ENCODE data around the gene AZU1. TPM values are rescaled to one million over a fixed set of nuclear protein-coding genes. Genes with fewer than 3 reads are reported as not detected.

AZU1 gene
- total RNA-seq, 2 donors from 2014 or later = 0.26 TPM; not detected in 1

GRCh38 chr19:799076-799881 lies 28.4 kb upstream of the AZU1 start:
- peak in 3 of 4 donors; percentile 62 to 69 (median 65) for DNase-seq
- 4 to 8% methylated on average over 11 to 28 of the region's 28 CpGs for WGBS, 2 donors
- H3K27ac ChIP-seq = peak overlapping the region in 3 of 4 donors; percentile 97 to 100 (median 99)
- peak overlapping the region; percentile 83 to 97 for H3K4me3 ChIP-seq
- H3K9me3 ChIP-seq = no peaks in the 10 kb centered on the region
- peaks cover 53% of the 10 kb centered on the region for H3K4me1 ChIP-seq
- no peak for ATAC-seq
- no peaks in the 10 kb centered on the region for H3K27me3 ChIP-seq
- peaks cover 3 to 7% of the 10 kb centered on the region in 2 donors for H3K36me3 ChIP-seq (replicated peaks in 1 of 2; ENCODE audit: insufficient read depth in 1 of 2, low read depth in 2 of 2)
- no peak for TF ChIP-seq POLR2A (IDR thresholded peaks at IDR 0.05)
- TF ChIP-seq CTCF (IDR thresholded peaks at IDR 0.05) = peak in 3 of 7 experiments; percentile 15 to 27 (median 22)
- intact Hi-C loops (cut with DNase I) = no loop called here

- H3K36me3 ChIP-seq (replicated peaks in 1 of 2; ENCODE audit: insufficient read depth in 1 of 2, low read depth in 2 of 2) = peaks cover 15 to 18% of the 10 kb centered on the region in 2 donors
- no peak for TF ChIP-seq CTCF (IDR thresholded peaks at IDR 0.05)
- TF ChIP-seq POLR2A (IDR thresholded peaks at IDR 0.05) = peak; percentile 15 to 82 (median 82)
- no peak overlapping the region for H3K4me3 ChIP-seq
- WGBS, 2 donors = 3 to 11% methylated on average over 14 to 17 of the region's 17 CpGs
- peak; percentile 68 to 79 (median 72) for DNase-seq
- intact Hi-C loops (cut with DNase I) = no loop called here
- no peaks in the 10 kb centered on the region for H3K9me3 ChIP-seq
- peaks cover 53% of the 10 kb centered on the region for H3K4me1 ChIP-seq
- H3K27ac ChIP-seq = peak overlapping the region; percentile 74 to 100 (median 98)
- ATAC-seq = no peak
- H3K27me3 ChIP-seq = no peaks in the 10 kb centered on the region
Observed at GRCh38 chr19:800360-801029, 27.1 kb upstream of the AZU1 start.

DNA sequence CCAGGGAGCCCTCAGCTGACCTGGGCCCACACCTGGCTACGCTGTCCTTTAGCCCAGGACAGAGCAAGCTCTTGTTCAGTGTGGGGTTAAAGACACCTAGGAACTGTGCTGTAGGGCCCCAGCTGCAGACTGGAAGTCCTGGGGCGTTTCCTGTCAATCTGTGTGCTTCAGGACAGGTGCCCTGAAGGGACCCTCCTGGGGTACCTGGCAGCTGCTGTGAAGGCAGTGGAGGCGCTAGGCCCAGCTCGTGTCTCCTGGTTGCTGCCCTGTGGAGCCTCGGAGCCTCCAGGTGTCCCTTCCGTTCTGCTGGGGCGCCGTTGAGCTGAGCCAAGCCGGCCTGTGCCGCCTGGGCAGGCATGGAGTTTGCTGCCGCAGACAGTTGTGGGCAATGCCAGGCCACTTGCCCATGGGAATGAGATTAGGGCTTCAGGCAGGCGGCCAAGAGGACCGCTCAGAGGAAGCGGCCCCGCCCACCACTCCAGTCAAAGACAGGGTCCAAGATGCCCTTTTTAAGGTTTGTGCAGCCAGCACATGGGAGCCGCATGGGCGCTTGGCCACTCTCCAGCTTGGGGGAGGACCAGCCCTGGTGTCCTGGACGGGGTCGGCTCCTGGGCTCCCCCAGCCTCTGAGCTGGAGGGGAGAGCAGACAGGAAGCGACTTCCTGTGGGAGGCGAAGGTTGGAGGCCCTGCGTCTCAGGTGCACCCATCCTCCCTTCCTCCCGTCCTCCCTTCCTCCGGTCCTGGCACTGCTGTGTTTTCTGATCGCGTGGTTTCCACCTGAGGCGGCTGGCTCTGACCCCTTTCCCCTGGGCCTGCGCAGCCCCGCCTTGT lies 26.4 kb upstream of the AZU1 start:
- Histone ChIP-seq H3K9me3 (no peaks in the 10 kb centered on the region), H3K27me3 (no peaks in the 10 kb centered on the region), H3K4me1 (peaks cover 47% of the 10 kb centered on the region), H3K4me3 (no peak overlapping the region), H3K36me3 (replicated peaks in 1 of 2; ENCODE audit: insufficient read depth in 1 of 2, low read depth in 2 of 2) (peaks cover 19 to 26% of the 10 kb centered on the region in 2 donors), H3K27ac (peak overlapping the region; percentile 74 to 100 (median 98))
- DNase-seq = peak; percentile 75 to 87 (median 82)
- intact Hi-C loops (cut with DNase I) = no loop called here
- TF ChIP-seq POLR2A (IDR thresholded peaks at IDR 0.05) (peak in 1 of 3 donors; percentile 8), CTCF (IDR thresholded peaks at IDR 0.05) (no peak)
- ATAC-seq = no peak
- 31% methylated on average over 26 of the region's 29 CpGs; no CpG with 5 or more reads in 1 of the 2 donors for WGBS, 2 donors

DNA sequence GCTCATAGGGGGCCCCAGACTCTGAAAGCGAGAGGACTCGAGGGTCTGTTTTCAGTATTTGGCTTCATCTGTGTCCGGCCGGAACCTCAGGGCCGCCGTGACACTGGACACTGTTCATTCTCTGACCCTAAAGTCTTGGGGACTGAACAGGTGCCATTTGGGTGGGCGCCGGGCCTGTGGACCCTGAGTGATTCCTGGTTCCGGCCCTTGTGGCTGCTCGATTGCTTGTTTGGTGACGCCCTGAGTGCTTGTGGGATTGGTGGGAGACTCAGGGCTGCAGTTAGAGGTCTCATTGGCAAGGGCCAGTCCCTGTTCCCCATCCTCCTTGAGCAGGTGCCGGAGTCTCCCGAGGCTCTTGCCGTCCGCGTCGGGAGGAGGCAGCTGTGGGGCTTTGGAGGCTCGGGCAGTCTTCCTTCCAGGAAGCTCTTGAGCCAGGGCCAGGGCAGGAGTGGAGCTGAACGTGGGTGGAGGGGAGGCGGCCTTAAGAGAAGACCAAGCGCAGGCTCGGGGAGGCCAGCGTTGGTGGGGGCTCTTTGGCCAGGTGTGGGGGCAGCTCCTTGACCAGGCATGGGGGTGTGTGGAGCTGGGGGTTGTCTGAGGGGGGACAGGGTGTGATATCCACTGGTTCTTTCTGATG lies 25.7 kb upstream of the AZU1 start:
- intact Hi-C loops (cut with DNase I) = no loop called here
- 34 to 49% methylated on average over 5 to 17 of the region's 23 CpGs for WGBS, 2 donors
- TF ChIP-seq POLR2A (IDR thresholded peaks at IDR 0.05) (no peak), CTCF (IDR thresholded peaks at IDR 0.05) (no peak)
- DNase-seq (no peak), ATAC-seq (no peak)
- Histone ChIP-seq H3K27ac (peak overlapping the region in 3 of 4 donors; percentile 17 to 100 (median 97)), H3K4me3 (no peak overlapping the region), H3K27me3 (no peaks in the 10 kb centered on the region), H3K36me3 (replicated peaks in 1 of 2; ENCODE audit: insufficient read depth in 1 of 2, low read depth in 2 of 2) (peaks cover 26 to 33% of the 10 kb centered on the region in 2 donors), H3K9me3 (no peaks in the 10 kb centered on the region), H3K4me1 (peaks cover 44% of the 10 kb centered on the region)

Measured in body of pancreas (tissue), 4 donors.